Umbilical cord (tissue), 2 donors: ENCODE measurements around the gene WDR62. TPM values are rescaled to one million over a fixed set of nuclear protein-coding genes. Genes with fewer than 3 reads are reported as not detected.
"Not testable (repeated sequence)": the region's sequence is repeated elsewhere in the genome, so short reads cannot be mapped to it uniquely, and the experiment has no call there.

Experiments
- DNase-seq: peaks from one replicate; pipeline ENCODE4 v3.0.0-alpha.2; 2015; ENCODE audit warnings: low spot score
- total RNA-seq: library from RNA; depleted of rRNA; stranded (reverse); fragments of >200 nt; gene quantifications from one replicate; pipeline ENCODE4 v1.2.3, GENCODE V29; 2014; ENCODE audit warnings: low replicate concordance; ENCODE audit not compliant: insufficient read depth

The WDR62 gene
- total RNA-seq, 1 donor from 2014 or later = 1.2 TPM

GRCh38 chr19:36108684-36109083, 54.0 kb downstream of the WDR62 start:
- no peak for DNase-seq

GRCh38 chr19:36110487-36111199, 55.9 kb downstream of the WDR62 start, which contains the start of gene OVOL3:
Gene OVOL3 (plus strand): TSS chr19:36111143. CDS start chr19:36111203, 60 bp downstream.
- DNase-seq = no peak

- no peak for DNase-seq
These were observed 56.5 kb downstream of the WDR62 start for GRCh38 chr19:36111200-36111539.

- no peak for DNase-seq
These were observed 58.0 kb downstream of the WDR62 start for GRCh38 chr19:36112678-36113077.

- DNase-seq = no peak
These were observed 58.7 kb downstream of the WDR62 start for GRCh38 chr19:36113425-36113824.

- DNase-seq = peak; percentile 46
These were observed 59.4 kb downstream of the WDR62 start for GRCh38 chr19:36113894-36114720.

- peak; percentile 100 for DNase-seq
These were observed 60.2 kb downstream of the WDR62 start, which contains the start of gene POLR2I for GRCh38 chr19:36114721-36115452. Gene POLR2I (minus strand): TSS chr19:36114875. CDS start chr19:36114856, 19 bp downstream.

- no peak for DNase-seq
These were observed 61.0 kb downstream of the WDR62 start, which contains the start of gene TBCB for GRCh38 chr19:36115453-36116343. Gene TBCB (plus strand): TSS chr19:36115468. CDS start chr19:36115561, 93 bp downstream.

- DNase-seq = no peak
These were observed 61.6 kb downstream of the WDR62 start for GRCh38 chr19:36116344-36116637.

- DNase-seq = no peak
These were observed 65.6 kb downstream of the WDR62 start for GRCh38 chr19:36120092-36120983.

- DNase-seq = no peak
These were observed 66.3 kb downstream of the WDR62 start for GRCh38 chr19:36120984-36121358.

- no peak for DNase-seq
These were observed 66.9 kb downstream of the WDR62 start for GRCh38 chr19:36121486-36122124.

- DNase-seq = no peak
These were observed 70.9 kb downstream of the WDR62 start for GRCh38 chr19:36125557-36125956.

GRCh38 chr19:36128392-36128736, 73.7 kb downstream of the WDR62 start:
- DNase-seq = no peak

- DNase-seq = not testable (repeated sequence)
These were observed 76.5 kb downstream of the WDR62 start for GRCh38 chr19:36131221-36131620.

- DNase-seq = not testable (repeated sequence)
These were observed 80.2 kb downstream of the WDR62 start for GRCh38 chr19:36134867-36135266.

GRCh38 chr19:36136964-36137686, 82.4 kb downstream of the WDR62 start:
- DNase-seq = peak; percentile 56

- DNase-seq = no peak
These were observed 84.4 kb downstream of the WDR62 start for GRCh38 chr19:36139120-36139472.
